GM19351 (cell line): ENCODE measurements around the gene KRTAP25-1.

ENCODE experiments used
- ATAC-seq: cut with Tn5 transposase; IDR thresholded peaks from one replicate; pipeline ENCODE4 v1.9.1; 2021; ENCODE audit warnings: mild to moderate bottlenecking, moderate library complexity; ENCODE audit not compliant: unreplicated experiment

Gene KRTAP25-1

GRCh38 chr21:30249936-30250335 is 39.4 kb downstream of the KRTAP25-1 start:
- no peak for ATAC-seq

GRCh38 chr21:30248844-30249243 is 40.5 kb downstream of the KRTAP25-1 start:
- no peak for ATAC-seq

DNA sequence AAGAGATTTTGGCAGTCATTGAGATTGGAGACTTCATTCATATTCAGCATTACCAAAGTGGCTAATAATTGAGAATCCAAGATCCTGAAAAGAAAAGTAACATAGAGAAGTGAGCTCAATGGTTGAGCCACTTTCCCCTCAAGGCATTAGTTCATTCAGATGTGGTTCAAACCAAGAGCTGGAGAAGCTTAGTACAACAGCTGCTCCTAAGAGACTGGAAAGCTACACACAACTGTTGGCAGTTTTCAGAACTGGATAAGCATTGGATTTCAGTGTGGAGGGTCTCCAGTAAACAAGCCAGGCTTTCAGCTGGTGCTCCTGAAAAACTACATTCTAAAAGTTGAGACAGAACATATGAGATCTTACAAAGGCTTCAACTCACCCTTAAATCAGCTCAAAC is 44.3 kb downstream of the KRTAP25-1 start:
- no peak for ATAC-seq

DNA sequence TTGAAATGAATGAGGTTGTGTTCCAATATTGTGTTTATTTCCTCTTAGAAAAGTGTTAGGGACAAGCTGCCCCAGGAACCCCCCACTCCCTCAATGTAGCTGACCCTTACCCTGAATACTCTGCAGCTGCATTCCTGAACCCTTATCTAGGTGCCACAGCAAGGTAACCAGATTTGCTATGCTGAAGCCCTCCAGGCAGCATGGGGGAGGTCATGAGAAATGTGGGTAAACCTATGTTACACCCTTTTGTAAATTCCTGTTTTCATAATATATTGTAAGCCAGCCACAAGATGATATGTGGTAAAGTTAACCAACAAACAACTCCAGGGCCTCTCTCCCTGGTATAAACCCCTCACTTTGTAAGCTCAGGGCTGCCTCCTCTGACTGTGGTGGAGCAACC is 45.6 kb downstream of the KRTAP25-1 start:
- ATAC-seq = no peak

GRCh38 chr21:30240661-30241060 is 48.7 kb downstream of the KRTAP25-1 start:
- no peak for ATAC-seq
